Kidney (tissue), 14 donors: ENCODE measurements around the gene SLAMF9. TPM values are rescaled to one million over a fixed set of nuclear protein-coding genes. Genes with fewer than 3 reads are reported as not detected.

Source experiments
- DNase-seq, 5 donors: peaks; one replicate each; pipeline ENCODE4 v3.0.0-alpha.2; 2013 to 2020
- FAIRE-seq: peaks from 2 replicates; lab custom pipeline; 2012; peaks lifted over from hg19 to GRCh38; lab: Jason Lieb, UNC
- H3K27ac ChIP-seq, 2 donors: one replicate each; pipeline ENCODE4 v1.7.0; 2013; ENCODE audit warnings: low read depth in 2 of 2, low read length in 2 of 2, inconsistent platforms in 1 of 2
- H3K27me3 ChIP-seq: one replicate; pipeline ENCODE4 v1.7.1; 2013; ENCODE audit warnings: low read length, inconsistent platforms; ENCODE audit not compliant: control insufficient read depth, insufficient read depth
- H3K36me3 ChIP-seq, 3 donors: one replicate each; pipeline versions ENCODE4 v1.7.0 to v1.7.1; 2013; ENCODE audit warnings: low read length in 3 of 3, control low read depth in 1 of 3, inconsistent platforms in 1 of 3; ENCODE audit not compliant: insufficient read depth in 3 of 3, control insufficient read depth in 2 of 3
- H3K4me1 ChIP-seq, 3 donors: one replicate each; pipeline versions ENCODE4 v1.7.0 to v1.7.1; 2013; ENCODE audit warnings: low read length in 3 of 3, inconsistent platforms in 1 of 3, low read depth in 1 of 3; ENCODE audit not compliant: control insufficient read depth in 2 of 3, insufficient read depth in 2 of 3
- H3K4me3 ChIP-seq, 3 donors: one replicate each; pipeline versions ENCODE4 v1.7.0 to v1.8.1; 2013; ENCODE audit warnings: low read length in 3 of 3, control low read depth in 1 of 3, inconsistent platforms in 1 of 3
- H3K9ac ChIP-seq, 3 donors: one replicate each; pipeline versions ENCODE4 v1.7.0 to v1.7.1; 2013; ENCODE audit warnings: low read length in 3 of 3, control low read depth in 1 of 3, inconsistent platforms in 1 of 3
- H3K9me3 ChIP-seq, 3 donors: one replicate each; pipeline versions ENCODE4 v1.7.0 to v1.7.1; 2013; ENCODE audit warnings: low read length in 3 of 3, control low read depth in 1 of 3, inconsistent platforms in 1 of 3; ENCODE audit not compliant: control insufficient read depth in 2 of 3, insufficient read depth in 1 of 3
- intact Hi-C: fragments of 100-400 bp; cut with DNase I; formaldehyde crosslinking; loops from one replicate; pipeline ENCODE4 v1.11.1; 2022
- polyA plus RNA-seq: library from polyadenylated mRNA; stranded (reverse); fragments of 350-450 nt; fragmentation: Illumina TruSeq; extraction: RNeasy Lipid Tissue Mini Kit (QIAGEN cat#74804); gene quantifications from one replicate; pipeline ENCODE4 v1.2.3, GENCODE V29; 2014; ENCODE audit warnings: low read depth, low replicate concordance; ENCODE audit not compliant: insufficient read depth
- total RNA-seq: library from RNA; stranded (reverse); fragmentation: NEBNext Ultra II Directional; extraction: Animal tissue kit (Norgen Biotek cat#: 25700); gene quantifications from one replicate; pipeline ENCODE4 v1.2.1, GENCODE V29; 2021
- TF ChIP-seq, protein P1 (sequence below): IDR thresholded peaks from 3 replicates; pipeline ENCODE4 v1.5.1; 2012; ENCODE audit warnings: mild to moderate bottlenecking, moderate library complexity, borderline replicate concordance; ENCODE audit not compliant: insufficient read depth; ENCODE audit errors: extremely low read depth
- donor health status: control.
- donor health status: control.
- donor health status: control.
- donor health status: control.
- donor health status: control.
- donor health status: DM: yes; HTN: yes; CAD: no.
- donor health status: Normal renal cell carcinoma (clear cell type).

Gene SLAMF9
- total and polyA plus RNA-seq, 2 donors from 2014 or later, result not detected

DNA sequence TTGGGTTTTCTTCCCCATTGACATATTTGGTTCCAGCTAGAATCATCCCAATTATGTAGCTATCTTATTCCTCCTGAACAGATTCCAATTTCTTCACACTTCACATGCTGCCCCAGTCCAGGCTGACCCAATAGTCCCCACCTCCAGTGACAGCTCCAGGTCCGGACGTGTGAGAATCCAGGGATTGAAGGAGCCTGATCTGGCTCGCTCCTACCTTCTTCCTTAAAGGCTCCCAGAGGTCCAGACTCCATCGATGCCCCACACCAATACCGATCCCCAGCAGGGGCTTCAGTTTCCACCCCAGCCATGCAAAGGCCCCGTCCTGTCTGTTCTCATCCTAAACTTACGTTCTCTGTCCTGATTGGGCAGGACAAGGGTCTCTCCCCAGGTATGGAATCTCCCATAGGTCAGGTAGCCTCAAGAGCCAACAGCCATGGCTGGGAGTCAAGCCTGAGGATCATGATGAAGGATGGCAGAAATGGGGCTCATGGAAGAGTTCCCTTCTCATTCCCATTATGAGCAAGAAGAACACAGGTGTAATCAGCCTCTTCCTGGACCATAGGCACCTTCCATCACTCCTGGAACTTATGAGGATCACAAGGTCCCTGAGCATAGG, 20.4 kb upstream of the SLAMF9 start:
- intact Hi-C loops, result no loop called here
- Histone ChIP-seq H3K27ac (no peak overlapping the region), H3K36me3 (no peaks in the 10 kb centered on the region), H3K27me3 (no peaks in the 10 kb centered on the region), H3K4me1 (no peaks in the 10 kb centered on the region), H3K9ac (no peak overlapping the region), H3K4me3 (no peak overlapping the region), H3K9me3 (no peaks in the 10 kb centered on the region)
- DNase-seq, result no peak
- TF ChIP-seq, protein P1, sequence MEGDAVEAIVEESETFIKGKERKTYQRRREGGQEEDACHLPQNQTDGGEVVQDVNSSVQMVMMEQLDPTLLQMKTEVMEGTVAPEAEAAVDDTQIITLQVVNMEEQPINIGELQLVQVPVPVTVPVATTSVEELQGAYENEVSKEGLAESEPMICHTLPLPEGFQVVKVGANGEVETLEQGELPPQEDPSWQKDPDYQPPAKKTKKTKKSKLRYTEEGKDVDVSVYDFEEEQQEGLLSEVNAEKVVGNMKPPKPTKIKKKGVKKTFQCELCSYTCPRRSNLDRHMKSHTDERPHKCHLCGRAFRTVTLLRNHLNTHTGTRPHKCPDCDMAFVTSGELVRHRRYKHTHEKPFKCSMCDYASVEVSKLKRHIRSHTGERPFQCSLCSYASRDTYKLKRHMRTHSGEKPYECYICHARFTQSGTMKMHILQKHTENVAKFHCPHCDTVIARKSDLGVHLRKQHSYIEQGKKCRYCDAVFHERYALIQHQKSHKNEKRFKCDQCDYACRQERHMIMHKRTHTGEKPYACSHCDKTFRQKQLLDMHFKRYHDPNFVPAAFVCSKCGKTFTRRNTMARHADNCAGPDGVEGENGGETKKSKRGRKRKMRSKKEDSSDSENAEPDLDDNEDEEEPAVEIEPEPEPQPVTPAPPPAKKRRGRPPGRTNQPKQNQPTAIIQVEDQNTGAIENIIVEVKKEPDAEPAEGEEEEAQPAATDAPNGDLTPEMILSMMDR, result no peak
- FAIRE-seq, result no peak

- H3K27me3 ChIP-seq, result no peaks in the 10 kb centered on the region
Measured at GRCh38 chr1:159973350-159973940, 19.4 kb upstream of the SLAMF9 start.

GRCh38 chr1:159972443-159973205, 18.6 kb upstream of the SLAMF9 start:
- no peak overlapping the region for H3K4me3 ChIP-seq
- intact Hi-C loops, result no loop called here
- TF ChIP-seq, protein P1, result no peak
- H3K27ac ChIP-seq, result no peak overlapping the region
- H3K9me3 ChIP-seq, result no peaks in the 10 kb centered on the region
- DNase-seq (no peak), FAIRE-seq (no peak)
- no peak overlapping the region for H3K9ac ChIP-seq
- no peaks in the 10 kb centered on the region for H3K36me3 ChIP-seq
- no peaks in the 10 kb centered on the region for H3K27me3 ChIP-seq
- no peaks in the 10 kb centered on the region for H3K4me1 ChIP-seq

More at GRCh38 chr1:159973350-159973940, 19.4 kb upstream of the SLAMF9 start:
- TF ChIP-seq, protein P1, result no peak
- H3K27ac ChIP-seq, result no peak overlapping the region
- H3K9ac ChIP-seq, result no peak overlapping the region
- FAIRE-seq, result no peak
- intact Hi-C loops, result no loop called here
- no peak overlapping the region for H3K4me3 ChIP-seq
- no peak for DNase-seq
- H3K4me1 ChIP-seq, result no peaks in the 10 kb centered on the region
- no peaks in the 10 kb centered on the region for H3K36me3 ChIP-seq
- H3K9me3 ChIP-seq, result no peaks in the 10 kb centered on the region
